Adrenal gland (tissue), 12 donors: ENCODE measurements around the gene SACS. TPM values are rescaled to one million over a fixed set of nuclear protein-coding genes. Genes with fewer than 3 reads are reported as not detected.

Experiments used
- DNase-seq, 7 donors: peaks; one replicate each; pipeline ENCODE4 v3.0.0-alpha.2; 2019 to 2020
- H3K27ac ChIP-seq, 5 donors: fragments of 200-600 bp; sonication (generic) in 4 of 5; 1 replicate in 3 of 5; 2 replicates in 2 of 5; pipeline versions ENCODE4 v1.5.1 to v1.8.0; 2016 to 2020; ENCODE audit warnings: mild to moderate bottlenecking in 1 of 5
- H3K27me3 ChIP-seq: fragments of 200-600 bp; 2 replicates; pipeline ENCODE4 v1.8.0; 2021
- H3K36me3 ChIP-seq, 2 donors: fragments of 200-600 bp; replicated peaks in 1 of 2; 1 replicate in 1 of 2; 2 replicates in 1 of 2; pipeline versions ENCODE4 v1.5.1 to v1.8.0; 2018 to 2022
- H3K4me1 ChIP-seq, 2 donors: fragments of 200-600 bp; replicated peaks in 1 of 2; 1 replicate in 1 of 2; 2 replicates in 1 of 2; pipeline versions ENCODE4 v1.5.1 to v1.8.0; 2018 to 2021
- H3K4me3 ChIP-seq, 4 donors: fragments of 200-600 bp; sonication (generic) in 3 of 4; one replicate each; pipeline ENCODE4 v1.5.1; 2016 to 2018
- H3K9me3 ChIP-seq, 3 donors: fragments of 200-600 bp; sonication (generic) in 1 of 3; replicated peaks in 1 of 3; 1 replicate in 2 of 3; 2 replicates in 1 of 3; pipeline versions ENCODE4 v1.5.1 to v1.8.0; 2016 to 2021
- CTCF ChIP-seq, 6 experiments: fragments of 450-650 bp in 4 of 6; fragments of 200-600 bp in 2 of 6; sonication (generic) in 1 of 6; IDR thresholded peaks; 1 replicate in 5 of 6; 2 replicates in 1 of 6; pipeline versions ENCODE4 v1.5.1 to v1.8.0; 2016 to 2021; ENCODE audit warnings: antibody characterized with exemption in 6 of 6, mild to moderate bottlenecking in 2 of 6, moderate library complexity in 1 of 6
- POLR2A ChIP-seq, 2 donors: fragments of 450-650 bp; IDR thresholded peaks; one replicate each; pipeline ENCODE4 v1.6.1; 2017; ENCODE audit warnings: antibody characterized with exemption in 2 of 2, mild to moderate bottlenecking in 2 of 2, moderate library complexity in 1 of 2
- WGBS, 4 donors: extraction: QIAGEN DNeasy Blood & Tissue Kit in 2 of 4; methylation state at CpG; one replicate each; pipeline versions ENCODE4 v1.1.5 to v1.1.7; 2013 to 2017; 5-methylcytosine and 5-hydroxymethylcytosine counted together
- intact Hi-C, 2 donors: fragments of 100-400 bp; cut with DNase I; formaldehyde crosslinking; loops; one replicate each; pipeline versions ENCODE4 v1.14.1 to v1.15.0; 2022 to 2023
- polyA plus RNA-seq, 3 donors: library from polyadenylated mRNA; stranded (reverse); fragments of 200-250 nt in 2 of 3; fragments of 350-450 nt in 1 of 3; fragmentation: Illumina TruSeq in 1 of 3; extraction: RNeasy Lipid Tissue Mini Kit (QIAGEN cat#74804) in 1 of 3; gene quantifications; one replicate each; pipeline ENCODE4 v1.2.3, GENCODE V29; 2013 to 2014
- total RNA-seq, 9 donors: library from RNA; depleted of rRNA in 4 of 9; stranded (reverse); fragments of >200 nt in 4 of 9; fragments of 120-200 nt in 1 of 9; fragmentation: NEBNext Ultra II Directional in 1 of 9; extraction: Animal tissue kit (Norgen Biotek cat#: 25700) in 1 of 9; gene quantifications; one replicate each; pipeline versions ENCODE4 v1.1.0 to v1.2.4, GENCODE V29; 2013 to 2023
- donor health status: healthy with polysubstance abuse.
- donor health status: Bipolar disorder and iron deficiency.
- donor health status: DM: yes; HTN: yes; CAD: no.
- donor health status: DM: no; HTN: no; CAD: no.
- donor health status: DM: no; HTN: no; CAD: no.
- donor health status: DM: yes; HTN: yes; CAD: no.

The SACS gene
- total and polyA plus RNA-seq, 12 donors = 5.6 to 41.6 (median 7.5) TPM

DNA sequence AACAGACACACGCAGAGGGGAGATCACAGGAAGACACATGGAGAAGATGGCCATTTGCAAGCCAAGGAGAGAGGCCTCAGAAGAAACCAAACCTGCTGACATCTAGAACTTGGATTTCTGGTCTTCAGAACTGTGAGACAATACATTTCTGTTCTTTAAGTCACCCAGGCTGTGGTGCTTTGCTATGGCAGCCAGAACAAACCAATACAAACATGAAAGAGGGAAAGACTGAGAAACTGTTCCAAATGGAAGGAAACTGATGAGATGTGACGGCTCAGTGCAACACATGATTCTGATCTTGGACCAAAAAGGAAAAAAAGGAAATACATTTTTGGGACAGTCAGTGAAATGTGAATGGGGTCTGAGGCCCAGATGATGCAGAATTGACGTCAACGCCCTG is 30.2 kb upstream of the SACS start:
- 87 to 93% (median 91%) methylated on average over 4 of the region's 4 CpGs for WGBS, 4 donors
- Histone ChIP-seq H3K9me3 (no peaks in the 10 kb centered on the region), H3K27me3 (no peaks in the 10 kb centered on the region), H3K4me1 (peaks cover 7 to 14% of the 10 kb centered on the region in 2 donors), H3K27ac (no peak overlapping the region), H3K36me3 (no peaks in the 10 kb centered on the region), H3K4me3 (no peak overlapping the region)
- TF ChIP-seq CTCF (IDR thresholded peaks at IDR 0.05) (no peak), POLR2A (IDR thresholded peaks at IDR 0.05) (no peak)
- intact Hi-C loops = no loop called here
- no peak for DNase-seq

DNA sequence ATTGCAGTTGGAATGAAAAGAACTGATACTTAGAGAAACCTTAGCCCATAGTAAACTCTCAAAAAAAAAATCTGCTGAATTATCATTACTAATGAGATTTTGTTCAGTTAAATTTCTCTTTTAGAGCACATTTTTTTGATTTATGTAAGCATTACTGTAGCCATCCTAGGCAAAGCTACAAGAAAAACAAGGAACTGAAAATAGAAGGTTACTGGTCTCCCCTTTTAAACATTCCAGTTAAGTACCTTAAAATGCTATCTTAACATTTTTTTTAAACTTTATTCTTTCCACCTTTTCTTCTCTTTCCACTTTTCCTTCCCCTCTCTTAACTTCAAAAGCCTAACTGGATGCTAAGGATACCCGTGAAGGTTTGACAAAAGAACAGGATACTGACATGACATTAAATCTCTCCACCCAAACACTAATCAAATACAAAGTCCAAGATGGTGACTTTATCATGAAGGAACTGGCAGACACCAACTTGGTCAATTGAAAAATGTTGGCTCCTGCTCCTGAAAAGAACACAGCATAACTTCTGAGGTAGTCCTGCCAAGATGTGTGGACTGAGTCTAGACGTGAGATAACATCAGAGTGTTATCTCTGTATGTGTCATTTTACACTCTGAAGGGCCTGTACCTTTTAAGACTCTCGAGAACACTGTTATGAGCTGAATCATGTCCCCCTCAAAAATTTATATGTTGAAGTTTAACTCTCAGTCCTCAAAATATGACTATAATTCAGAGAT is 29.5 kb upstream of the SACS start:
- peaks cover 7 to 14% of the 10 kb centered on the region in 2 donors for H3K4me1 ChIP-seq
- whole genome bisulfite sequencing, 4 donors = 32 to 54% (median 40%) methylated on average over 3 of the region's 3 CpGs
- no peaks in the 10 kb centered on the region for H3K36me3 ChIP-seq
- TF ChIP-seq CTCF (IDR thresholded peaks at IDR 0.05) (no peak), POLR2A (IDR thresholded peaks at IDR 0.05) (no peak)
- no peak overlapping the region for H3K4me3 ChIP-seq
- H3K27me3 ChIP-seq = no peaks in the 10 kb centered on the region
- H3K27ac ChIP-seq = no peak overlapping the region
- intact Hi-C loops = no loop called here
- no peak for DNase-seq
- H3K9me3 ChIP-seq = no peaks in the 10 kb centered on the region

DNA sequence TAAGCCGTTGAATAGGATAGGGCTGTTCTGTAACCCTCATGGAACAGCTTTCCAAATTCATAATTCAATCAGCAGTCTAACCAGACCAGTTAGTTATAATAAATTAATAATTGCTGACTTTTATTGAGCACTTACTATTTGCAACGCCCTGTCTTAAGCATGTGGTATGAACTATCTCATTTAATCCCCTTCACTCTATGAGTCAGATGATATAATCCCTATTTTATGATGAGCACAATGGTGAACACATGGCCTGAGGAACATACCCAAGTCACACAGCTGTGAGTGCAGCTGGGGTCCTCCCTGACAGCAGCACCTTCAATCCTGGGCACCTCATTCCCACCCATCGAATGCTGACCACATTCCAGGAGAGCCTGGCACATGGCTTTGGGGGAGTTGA is 28.0 kb upstream of the SACS start:
- WGBS, 4 donors = 79 to 94% (median 84%) methylated on average over 3 of the region's 3 CpGs
- no peaks in the 10 kb centered on the region for H3K27me3 ChIP-seq
- intact Hi-C loops = no loop called here

DNA sequence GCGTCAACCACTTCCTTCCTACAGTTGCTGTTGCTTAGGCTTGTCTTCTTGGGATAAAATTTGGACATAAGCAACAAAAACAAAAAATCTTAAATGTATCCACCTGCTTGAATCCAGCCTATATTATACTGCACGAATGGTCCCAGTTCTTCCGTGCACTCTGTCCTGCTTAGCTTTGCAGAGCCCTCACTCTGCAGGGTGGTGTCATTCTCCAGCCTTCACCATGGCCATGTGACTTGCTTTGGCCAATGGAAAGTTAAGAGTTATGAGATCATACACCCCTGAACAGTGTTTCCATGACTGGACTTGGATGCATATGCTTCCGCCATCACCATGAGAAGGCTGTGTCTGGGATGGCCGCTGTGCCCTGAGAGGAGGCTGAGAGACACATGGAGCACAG is 27.4 kb upstream of the SACS start:
- no peaks in the 10 kb centered on the region for H3K27me3 ChIP-seq
- 76 to 90% (median 85%) methylated on average over 3 to 5 of the region's 5 CpGs for WGBS, 4 donors
- no peak overlapping the region for H3K4me3 ChIP-seq
- H3K36me3 ChIP-seq = no peaks in the 10 kb centered on the region
- intact Hi-C loops = no loop called here
- DNase-seq = no peak
- peaks cover 2 to 4% of the 10 kb centered on the region in 2 donors for H3K4me1 ChIP-seq
- TF ChIP-seq CTCF (IDR thresholded peaks at IDR 0.05) (no peak), POLR2A (IDR thresholded peaks at IDR 0.05) (no peak)
- H3K9me3 ChIP-seq = no peaks in the 10 kb centered on the region
- no peak overlapping the region for H3K27ac ChIP-seq

More for the DNA sequence above, 28.0 kb upstream of the SACS start:
- no peak for DNase-seq
- H3K9me3 ChIP-seq = no peaks in the 10 kb centered on the region
- H3K4me1 ChIP-seq = peaks cover 7% of the 10 kb centered on the region in 2 donors
- H3K27ac ChIP-seq = no peak overlapping the region
- no peaks in the 10 kb centered on the region for H3K36me3 ChIP-seq
- TF ChIP-seq CTCF (IDR thresholded peaks at IDR 0.05) (no peak), POLR2A (IDR thresholded peaks at IDR 0.05) (no peak)
- H3K4me3 ChIP-seq = no peak overlapping the region
